Measurements from ENCODE around the gene RIMOC1.

DNA sequence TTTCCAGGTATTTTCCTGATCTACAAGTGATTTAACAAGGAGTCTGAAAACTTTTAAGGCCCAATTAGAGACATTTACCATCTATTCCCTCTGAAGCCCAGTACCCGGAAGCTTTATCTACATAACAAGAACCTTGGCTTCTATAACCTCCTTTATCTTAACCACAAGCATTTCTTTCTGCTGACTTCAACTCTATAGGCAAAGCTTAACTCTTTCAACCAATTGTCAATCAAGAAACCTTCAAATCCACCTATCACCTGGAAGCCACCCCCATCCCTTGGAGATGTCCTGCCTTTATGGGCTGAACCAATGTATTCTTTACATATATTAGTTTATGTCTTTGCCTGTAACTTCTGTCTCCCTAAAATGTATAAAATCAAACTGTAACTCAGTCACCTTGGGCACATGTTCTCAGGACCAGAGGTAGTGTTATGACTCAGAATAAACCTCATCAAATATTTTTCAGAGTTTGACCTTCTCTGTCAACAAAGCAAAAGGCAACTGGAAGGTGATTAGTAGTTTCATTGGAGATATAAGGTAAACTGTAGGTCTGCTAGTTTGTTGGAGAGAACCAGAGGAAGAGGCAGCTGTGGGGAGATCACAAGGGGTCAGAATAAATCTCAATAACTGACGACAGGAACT, 13.0 kb upstream of the RIMOC1 start:
- TF ChIP-seq, protein P1, sequence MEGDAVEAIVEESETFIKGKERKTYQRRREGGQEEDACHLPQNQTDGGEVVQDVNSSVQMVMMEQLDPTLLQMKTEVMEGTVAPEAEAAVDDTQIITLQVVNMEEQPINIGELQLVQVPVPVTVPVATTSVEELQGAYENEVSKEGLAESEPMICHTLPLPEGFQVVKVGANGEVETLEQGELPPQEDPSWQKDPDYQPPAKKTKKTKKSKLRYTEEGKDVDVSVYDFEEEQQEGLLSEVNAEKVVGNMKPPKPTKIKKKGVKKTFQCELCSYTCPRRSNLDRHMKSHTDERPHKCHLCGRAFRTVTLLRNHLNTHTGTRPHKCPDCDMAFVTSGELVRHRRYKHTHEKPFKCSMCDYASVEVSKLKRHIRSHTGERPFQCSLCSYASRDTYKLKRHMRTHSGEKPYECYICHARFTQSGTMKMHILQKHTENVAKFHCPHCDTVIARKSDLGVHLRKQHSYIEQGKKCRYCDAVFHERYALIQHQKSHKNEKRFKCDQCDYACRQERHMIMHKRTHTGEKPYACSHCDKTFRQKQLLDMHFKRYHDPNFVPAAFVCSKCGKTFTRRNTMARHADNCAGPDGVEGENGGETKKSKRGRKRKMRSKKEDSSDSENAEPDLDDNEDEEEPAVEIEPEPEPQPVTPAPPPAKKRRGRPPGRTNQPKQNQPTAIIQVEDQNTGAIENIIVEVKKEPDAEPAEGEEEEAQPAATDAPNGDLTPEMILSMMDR (IDR thresholded peaks at IDR 0.05), result no peak
- TF ChIP-seq, protein P2, sequence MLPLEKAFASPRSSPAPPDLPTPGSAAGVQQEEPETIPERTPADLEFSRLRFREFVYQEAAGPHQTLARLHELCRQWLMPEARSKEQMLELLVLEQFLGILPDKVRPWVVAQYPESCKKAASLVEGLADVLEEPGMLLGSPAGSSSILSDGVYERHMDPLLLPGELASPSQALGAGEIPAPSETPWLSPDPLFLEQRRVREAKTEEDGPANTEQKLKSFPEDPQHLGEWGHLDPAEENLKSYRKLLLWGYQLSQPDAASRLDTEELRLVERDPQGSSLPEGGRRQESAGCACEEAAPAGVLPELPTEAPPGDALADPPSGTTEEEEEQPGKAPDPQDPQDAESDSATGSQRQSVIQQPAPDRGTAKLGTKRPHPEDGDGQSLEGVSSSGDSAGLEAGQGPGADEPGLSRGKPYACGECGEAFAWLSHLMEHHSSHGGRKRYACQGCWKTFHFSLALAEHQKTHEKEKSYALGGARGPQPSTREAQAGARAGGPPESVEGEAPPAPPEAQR (CRISPR knock-in tag; IDR thresholded peaks at IDR 0.05), result no peak
- TF ChIP-seq NR2C2 (CRISPR knock-in tag; IDR thresholded peaks at IDR 0.05) (no peak), NFE2L1 (CRISPR knock-in tag; IDR thresholded peaks at IDR 0.05) (no peak), SMAD4 (CRISPR knock-in tag; IDR thresholded peaks at IDR 0.05) (no peak), ELF4 (CRISPR knock-in tag; IDR thresholded peaks at IDR 0.05; ENCODE audit: low read depth) (no peak), CREM (CRISPR knock-in tag; IDR thresholded peaks at IDR 0.05) (no peak), TEAD4 (CRISPR knock-in tag; IDR thresholded peaks at IDR 0.05) (no peak), KAT7 (CRISPR knock-in tag; IDR thresholded peaks at IDR 0.05; ENCODE audit: borderline replicate concordance) (no peak)
- TF ChIP-seq, protein P3, sequence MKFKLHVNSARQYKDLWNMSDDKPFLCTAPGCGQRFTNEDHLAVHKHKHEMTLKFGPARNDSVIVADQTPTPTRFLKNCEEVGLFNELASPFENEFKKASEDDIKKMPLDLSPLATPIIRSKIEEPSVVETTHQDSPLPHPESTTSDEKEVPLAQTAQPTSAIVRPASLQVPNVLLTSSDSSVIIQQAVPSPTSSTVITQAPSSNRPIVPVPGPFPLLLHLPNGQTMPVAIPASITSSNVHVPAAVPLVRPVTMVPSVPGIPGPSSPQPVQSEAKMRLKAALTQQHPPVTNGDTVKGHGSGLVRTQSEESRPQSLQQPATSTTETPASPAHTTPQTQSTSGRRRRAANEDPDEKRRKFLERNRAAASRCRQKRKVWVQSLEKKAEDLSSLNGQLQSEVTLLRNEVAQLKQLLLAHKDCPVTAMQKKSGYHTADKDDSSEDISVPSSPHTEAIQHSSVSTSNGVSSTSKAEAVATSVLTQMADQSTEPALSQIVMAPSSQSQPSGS (CRISPR knock-in tag; IDR thresholded peaks at IDR 0.05; ENCODE audit: borderline replicate concordance, low read depth), result no peak
- TF ChIP-seq, protein P4, sequence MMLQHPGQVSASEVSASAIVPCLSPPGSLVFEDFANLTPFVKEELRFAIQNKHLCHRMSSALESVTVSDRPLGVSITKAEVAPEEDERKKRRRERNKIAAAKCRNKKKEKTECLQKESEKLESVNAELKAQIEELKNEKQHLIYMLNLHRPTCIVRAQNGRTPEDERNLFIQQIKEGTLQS (CRISPR knock-in tag; conservative IDR thresholded peaks at IDR 0.05), result no peak
